GM12878 (cell line): Measurements from ENCODE around the gene CXCL12. TPM values are rescaled to one million over a fixed set of nuclear protein-coding genes. Genes with fewer than 3 reads are reported as not detected.

Source experiments
- ATAC-seq: fragments of 200-7000 bp; cut with Tn5 transposase; 3 replicates; pipeline ENCODE4 v1.9.1; 2020; ENCODE audit warnings: mild to moderate bottlenecking, moderate library complexity
- BruUV-seq: library from RNA; stranded (reverse); fragments of 400-500 nt; replicated peaks from 2 replicates; lab custom pipeline; 2021; lab: Mats Ljungman, UMichigan
- CTCF ChIA-PET: fragments of 300-600 bp; sonication (Branson Sonifier 250); formaldehyde crosslinking; extraction: SDS; loops from one replicate; lab custom pipeline; 2021; ENCODE audit warnings: inconsistent platforms; lab: Yijun Ruan, JAX
- POLR2A ChIA-PET: fragments of 350-600 bp; formaldehyde crosslinking; extraction: SDS; loops from one replicate; lab custom pipeline; 2021; ENCODE audit warnings: inconsistent platforms; lab: Charles Lee
- RAD21 ChIA-PET: fragments of 300-600 bp; sonication (Branson Sonifier 250); formaldehyde crosslinking; loops from one replicate; lab custom pipeline; 2023; ENCODE audit warnings: antibody characterized with exemption; ENCODE audit not compliant: unreplicated experiment; lab: Charles Lee
- SMC1A ChIA-PET: fragments of 300-600 bp; sonication (Branson Sonifier 250); formaldehyde crosslinking; loops from one replicate; lab custom pipeline; 2023; ENCODE audit not compliant: unreplicated experiment, uncharacterized antibody; lab: Charles Lee
- DNase-seq: peaks from one replicate; pipeline ENCODE4 v3.0.0-alpha.2; 2011; ENCODE audit warnings: low read depth, low spot score
- FAIRE-seq: peaks from 3 replicates; lab custom pipeline; 2011; peaks lifted over from hg19 to GRCh38; lab: Jason Lieb, UNC
- H2AFZ ChIP-seq: 2 replicates; pipeline ENCODE4 v1.6.0; 2011; ENCODE audit warnings: low read depth, low read length, control low read depth; ENCODE audit not compliant: control insufficient read depth
- H3K27ac ChIP-seq: 2 replicates; pipeline ENCODE4 v1.5.1; 2011; ENCODE audit warnings: control low read depth; ENCODE audit not compliant: control insufficient read depth, insufficient read depth
- H3K27me3 ChIP-seq, 2 experiments: replicated peaks in 1 of 2; 2 replicates each; pipeline versions ENCODE4 v1.6.0 to v1.6.1; 2011; ENCODE audit warnings: low read length in 1 of 2; ENCODE audit not compliant: control insufficient read depth in 2 of 2, insufficient read depth in 2 of 2
- H3K36me3 ChIP-seq, 2 experiments: 2 replicates each; pipeline ENCODE4 v1.5.1; 2011; ENCODE audit warnings: low read length in 1 of 2; ENCODE audit not compliant: control insufficient read depth in 2 of 2, insufficient read depth in 2 of 2
- H3K4me1 ChIP-seq: 2 replicates; pipeline ENCODE4 v1.6.1; 2011; ENCODE audit warnings: mild to moderate bottlenecking, low read length, moderate library complexity, mixed read lengths; ENCODE audit not compliant: control insufficient read depth, insufficient read depth
- H3K4me2 ChIP-seq: 2 replicates; pipeline ENCODE4 v1.6.0; 2011; ENCODE audit warnings: control low read depth; ENCODE audit not compliant: control insufficient read depth, insufficient read depth
- H3K4me3 ChIP-seq: fragments of 200-600 bp; sonication (generic); 2 replicates; pipeline ENCODE4 v1.5.1; 2016
- H3K79me2 ChIP-seq: 2 replicates; pipeline ENCODE4 v1.6.0; 2011; ENCODE audit warnings: low read length; ENCODE audit not compliant: control insufficient read depth, insufficient read depth
- H3K9ac ChIP-seq: 2 replicates; pipeline ENCODE4 v1.8.0; 2011; ENCODE audit warnings: low read length, control low read depth, mixed read lengths; ENCODE audit not compliant: control insufficient read depth, insufficient read depth
- H3K9me3 ChIP-seq: replicated peaks from 3 replicates; pipeline ENCODE4 v1.5.1; 2011; ENCODE audit warnings: mild to moderate bottlenecking, low read length; ENCODE audit not compliant: control insufficient read depth, insufficient read depth
- H4K20me1 ChIP-seq: 2 replicates; pipeline ENCODE4 v1.6.0; 2011; ENCODE audit not compliant: control insufficient read depth, insufficient read depth
- CHD1 ChIP-seq: IDR thresholded peaks from 2 replicates; pipeline ENCODE4 v1.6.1; 2012; ENCODE audit warnings: low read depth, low read length, improper control_type of control experiment
- IRF4 ChIP-seq: IDR thresholded peaks from 2 replicates; pipeline ENCODE4 v1.6.1; 2011; ENCODE audit warnings: low read depth, low read length
- KAT2A ChIP-seq: conservative IDR thresholded peaks from 2 replicates; pipeline ENCODE4 v1.6.1; 2011; ENCODE audit warnings: low read depth, low read length; ENCODE audit not compliant: control insufficient read depth
- MEF2B ChIP-seq: fragments of 450-650 bp; IDR thresholded peaks from 2 replicates; pipeline ENCODE4 v1.6.1; 2018; ENCODE audit warnings: mild to moderate bottlenecking, moderate library complexity; ENCODE audit not compliant: partially characterized antibody, poor library complexity, severe bottlenecking
- NFIC ChIP-seq: IDR thresholded peaks from 2 replicates; pipeline ENCODE4 v1.6.1; 2012; ENCODE audit warnings: low read depth, mild to moderate bottlenecking, inconsistent platforms, low read length, moderate library complexity
- POU2F2 ChIP-seq: IDR thresholded peaks from 3 replicates; pipeline ENCODE4 v1.6.1; 2011; ENCODE audit warnings: low read depth, mild to moderate bottlenecking, low read length, borderline replicate concordance
- RELA ChIP-seq: fragments of 450-650 bp; IDR thresholded peaks from 2 replicates; pipeline ENCODE4 v1.8.0; 2014; ENCODE audit warnings: borderline replicate concordance; ENCODE audit not compliant: partially characterized antibody
- RFX5 ChIP-seq: IDR thresholded peaks from 2 replicates; pipeline ENCODE4 v1.6.1; 2011; ENCODE audit warnings: low read depth, low read length, improper control_type of control experiment
- SMARCA5 ChIP-seq: fragments of 450-650 bp; IDR thresholded peaks from 2 replicates; pipeline ENCODE4 v1.6.1; 2017; ENCODE audit warnings: mild to moderate bottlenecking
- SREBF2 ChIP-seq: IDR thresholded peaks from 2 replicates; pipeline ENCODE4 v1.6.1; 2012; ENCODE audit warnings: mild to moderate bottlenecking, low read length
- STAT1 ChIP-seq: fragments of 450-650 bp; conservative IDR thresholded peaks from 2 replicates; pipeline ENCODE4 v1.6.1; 2014; ENCODE audit warnings: antibody characterized with exemption, mild to moderate bottlenecking
- WGBS: methylation state at CpG from one replicate; pipeline ENCODE4 v1.1.6; 2016; ENCODE audit warnings: low lambda C conversion rate; ENCODE audit not compliant: insufficient replicate concordance, insufficient coverage; ENCODE audit errors: missing lambda C conversion rate; 5-methylcytosine and 5-hydroxymethylcytosine counted together
- in situ Hi-C: fragments of 300-500 bp; cut with MboI; formaldehyde crosslinking; loops from 9 replicates; pipeline ENCODE4 v1.14.3; 2018; ENCODE audit warnings: mixed read lengths
- intact Hi-C: fragments of 100-400 bp; cut with micrococcal nuclease; formaldehyde crosslinking; loops from one replicate; pipeline ENCODE4 v1.14.2; 2022; ENCODE audit not compliant: unreplicated experiment
- polyA plus RNA-seq, 11 experiments: library from polyadenylated mRNA; depleted of rRNA in 4 of 11; unstranded in 6 of 11; stranded (reverse) in 5 of 11; fragments of >200 nt; fragmentation: Nextera tagmentation in 4 of 11; fragmentation: Illumina TruSeq in 1 of 11; extraction: Ambion mirVana in 4 of 11; extraction: Trizol in 1 of 11; gene quantifications; 1 replicate in 1 of 11; 2 replicates in 10 of 11; pipeline versions ENCODE4 v1.2.1 to v1.2.3, GENCODE V29; 2011 to 2016; ENCODE audit warnings: inconsistent platforms in 2 of 11, missing spikeins in 2 of 11, low read depth in 1 of 11
- total RNA-seq, 4 experiments: library from RNA; depleted of rRNA in 3 of 4; stranded (reverse); fragments of >200 nt in 3 of 4; fragmentation: Illumina TruSeq in 1 of 4; extraction: Trizol in 1 of 4; gene quantifications; 2 replicates each; pipeline versions ENCODE4 v1.2.1 to v1.2.3, GENCODE V29; 2013 to 2021
- TF ChIP-seq, protein P1 (sequence below): fragments of 450-650 bp; IDR thresholded peaks from 2 replicates; pipeline ENCODE4 v1.6.1; 2014; ENCODE audit warnings: mild to moderate bottlenecking
- TF ChIP-seq, protein P2 (sequence below): fragments of 450-650 bp; conservative IDR thresholded peaks from 2 replicates; pipeline ENCODE4 v1.6.1; 2017; ENCODE audit warnings: mild to moderate bottlenecking, moderate library complexity
- TF ChIP-seq, protein P3 (sequence below): fragments of 450-650 bp; IDR thresholded peaks from 2 replicates; pipeline ENCODE4 v1.6.1; 2018; ENCODE audit warnings: borderline replicate concordance, mild to moderate bottlenecking; ENCODE audit not compliant: partially characterized antibody
- TF ChIP-seq, protein P4 (sequence below): fragments of 450-650 bp; IDR thresholded peaks from 2 replicates; pipeline ENCODE4 v1.6.1; 2016; ENCODE audit warnings: mild to moderate bottlenecking, moderate library complexity, borderline replicate concordance

Gene CXCL12
- total and polyA plus RNA-seq, 10 of the 15 experiments (the other 5 are each of a cell fraction or from before 2014, with no cell fraction given) = 0.03 to 4.5 (median 0.53) TPM

DNA sequence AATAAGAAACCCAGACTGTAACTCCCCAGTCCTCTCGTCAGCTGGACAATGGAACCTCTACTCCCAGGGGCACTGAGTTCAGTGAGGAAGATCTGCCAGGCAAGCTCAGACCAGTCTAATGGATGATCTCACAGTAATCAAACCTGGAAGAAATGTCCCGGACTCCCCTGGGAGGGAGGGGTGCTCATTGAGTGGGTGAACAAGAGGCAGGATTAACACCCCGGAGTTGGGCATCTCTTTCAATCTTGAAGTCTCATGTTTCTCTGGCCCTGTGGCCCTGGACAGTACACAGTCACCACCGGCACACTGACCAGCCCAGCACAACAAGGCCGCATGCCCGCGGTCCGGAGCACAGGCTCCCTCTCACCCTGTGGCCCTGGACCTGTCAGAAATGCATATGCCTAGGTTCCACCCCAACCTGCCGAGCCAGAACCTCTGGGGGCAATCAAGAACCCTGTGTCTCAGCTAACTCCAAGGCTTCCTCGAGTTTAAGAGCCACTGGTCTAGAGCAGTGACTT is 27.8 kb downstream of the CXCL12 start:
- H3K27me3 ChIP-seq = peaks cover 2% of the 10 kb centered on the region in 2 experiments; a peak in 2 of 4 replicates
- WGBS = 43% methylated on average over 10 of the region's 10 CpGs
- SMC1A ChIA-PET = interaction anchor here (0.6 kb wide), 1 partner anchor 44 kb away, joined by 3 read pairs; no protein-coding TSS in a partner anchor
- BruUV-seq = no TSS peak
- H2AFZ ChIP-seq = no peak overlapping the region
- no peak overlapping the region for H3K4me2 ChIP-seq
- TF ChIP-seq, protein P1, sequence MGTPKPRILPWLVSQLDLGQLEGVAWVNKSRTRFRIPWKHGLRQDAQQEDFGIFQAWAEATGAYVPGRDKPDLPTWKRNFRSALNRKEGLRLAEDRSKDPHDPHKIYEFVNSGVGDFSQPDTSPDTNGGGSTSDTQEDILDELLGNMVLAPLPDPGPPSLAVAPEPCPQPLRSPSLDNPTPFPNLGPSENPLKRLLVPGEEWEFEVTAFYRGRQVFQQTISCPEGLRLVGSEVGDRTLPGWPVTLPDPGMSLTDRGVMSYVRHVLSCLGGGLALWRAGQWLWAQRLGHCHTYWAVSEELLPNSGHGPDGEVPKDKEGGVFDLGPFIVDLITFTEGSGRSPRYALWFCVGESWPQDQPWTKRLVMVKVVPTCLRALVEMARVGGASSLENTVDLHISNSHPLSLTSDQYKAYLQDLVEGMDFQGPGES = no peak
- TF ChIP-seq, protein P2, sequence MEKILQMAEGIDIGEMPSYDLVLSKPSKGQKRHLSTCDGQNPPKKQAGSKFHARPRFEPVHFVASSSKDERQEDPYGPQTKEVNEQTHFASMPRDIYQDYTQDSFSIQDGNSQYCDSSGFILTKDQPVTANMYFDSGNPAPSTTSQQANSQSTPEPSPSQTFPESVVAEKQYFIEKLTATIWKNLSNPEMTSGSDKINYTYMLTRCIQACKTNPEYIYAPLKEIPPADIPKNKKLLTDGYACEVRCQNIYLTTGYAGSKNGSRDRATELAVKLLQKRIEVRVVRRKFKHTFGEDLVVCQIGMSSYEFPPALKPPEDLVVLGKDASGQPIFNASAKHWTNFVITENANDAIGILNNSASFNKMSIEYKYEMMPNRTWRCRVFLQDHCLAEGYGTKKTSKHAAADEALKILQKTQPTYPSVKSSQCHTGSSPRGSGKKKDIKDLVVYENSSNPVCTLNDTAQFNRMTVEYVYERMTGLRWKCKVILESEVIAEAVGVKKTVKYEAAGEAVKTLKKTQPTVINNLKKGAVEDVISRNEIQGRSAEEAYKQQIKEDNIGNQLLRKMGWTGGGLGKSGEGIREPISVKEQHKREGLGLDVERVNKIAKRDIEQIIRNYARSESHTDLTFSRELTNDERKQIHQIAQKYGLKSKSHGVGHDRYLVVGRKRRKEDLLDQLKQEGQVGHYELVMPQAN = no peak
- no peak for TF ChIP-seq MEF2B
- TF ChIP-seq, protein P3, sequence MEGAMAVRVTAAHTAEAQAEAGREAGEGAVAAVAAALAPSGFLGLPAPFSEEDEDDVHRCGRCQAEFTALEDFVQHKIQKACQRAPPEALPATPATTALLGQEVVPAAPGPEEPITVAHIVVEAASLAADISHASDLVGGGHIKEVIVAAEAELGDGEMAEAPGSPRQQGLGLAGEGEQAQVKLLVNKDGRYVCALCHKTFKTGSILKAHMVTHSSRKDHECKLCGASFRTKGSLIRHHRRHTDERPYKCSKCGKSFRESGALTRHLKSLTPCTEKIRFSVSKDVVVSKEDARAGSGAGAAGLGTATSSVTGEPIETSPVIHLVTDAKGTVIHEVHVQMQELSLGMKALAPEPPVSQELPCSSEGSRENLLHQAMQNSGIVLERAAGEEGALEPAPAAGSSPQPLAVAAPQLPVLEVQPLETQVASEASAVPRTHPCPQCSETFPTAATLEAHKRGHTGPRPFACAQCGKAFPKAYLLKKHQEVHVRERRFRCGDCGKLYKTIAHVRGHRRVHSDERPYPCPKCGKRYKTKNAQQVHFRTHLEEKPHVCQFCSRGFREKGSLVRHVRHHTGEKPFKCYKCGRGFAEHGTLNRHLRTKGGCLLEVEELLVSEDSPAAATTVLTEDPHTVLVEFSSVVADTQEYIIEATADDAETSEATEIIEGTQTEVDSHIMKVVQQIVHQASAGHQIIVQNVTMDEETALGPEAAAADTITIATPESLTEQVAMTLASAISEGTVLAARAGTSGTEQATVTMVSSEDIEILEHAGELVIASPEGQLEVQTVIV = no peak
- no peak for TF ChIP-seq KAT2A
- TF ChIP-seq, protein P4, sequence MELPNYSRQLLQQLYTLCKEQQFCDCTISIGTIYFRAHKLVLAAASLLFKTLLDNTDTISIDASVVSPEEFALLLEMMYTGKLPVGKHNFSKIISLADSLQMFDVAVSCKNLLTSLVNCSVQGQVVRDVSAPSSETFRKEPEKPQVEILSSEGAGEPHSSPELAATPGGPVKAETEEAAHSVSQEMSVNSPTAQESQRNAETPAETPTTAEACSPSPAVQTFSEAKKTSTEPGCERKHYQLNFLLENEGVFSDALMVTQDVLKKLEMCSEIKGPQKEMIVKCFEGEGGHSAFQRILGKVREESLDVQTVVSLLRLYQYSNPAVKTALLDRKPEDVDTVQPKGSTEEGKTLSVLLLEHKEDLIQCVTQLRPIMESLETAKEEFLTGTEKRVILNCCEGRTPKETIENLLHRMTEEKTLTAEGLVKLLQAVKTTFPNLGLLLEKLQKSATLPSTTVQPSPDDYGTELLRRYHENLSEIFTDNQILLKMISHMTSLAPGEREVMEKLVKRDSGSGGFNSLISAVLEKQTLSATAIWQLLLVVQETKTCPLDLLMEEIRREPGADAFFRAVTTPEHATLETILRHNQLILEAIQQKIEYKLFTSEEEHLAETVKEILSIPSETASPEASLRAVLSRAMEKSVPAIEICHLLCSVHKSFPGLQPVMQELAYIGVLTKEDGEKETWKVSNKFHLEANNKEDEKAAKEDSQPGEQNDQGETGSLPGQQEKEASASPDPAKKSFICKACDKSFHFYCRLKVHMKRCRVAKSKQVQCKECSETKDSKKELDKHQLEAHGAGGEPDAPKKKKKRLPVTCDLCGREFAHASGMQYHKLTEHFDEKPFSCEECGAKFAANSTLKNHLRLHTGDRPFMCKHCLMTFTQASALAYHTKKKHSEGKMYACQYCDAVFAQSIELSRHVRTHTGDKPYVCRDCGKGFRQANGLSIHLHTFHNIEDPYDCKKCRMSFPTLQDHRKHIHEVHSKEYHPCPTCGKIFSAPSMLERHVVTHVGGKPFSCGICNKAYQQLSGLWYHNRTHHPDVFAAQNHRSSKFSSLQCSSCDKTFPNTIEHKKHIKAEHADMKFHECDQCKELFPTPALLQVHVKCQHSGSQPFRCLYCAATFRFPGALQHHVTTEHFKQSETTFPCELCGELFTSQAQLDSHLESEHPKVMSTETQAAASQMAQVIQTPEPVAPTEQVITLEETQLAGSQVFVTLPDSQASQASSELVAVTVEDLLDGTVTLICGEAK = no peak
- no peak for TF ChIP-seq RELA
- no peak for TF ChIP-seq POU2F2
- TF ChIP-seq NFIC = no peak
- TF ChIP-seq SMARCA5 = no peak
- no peak for TF ChIP-seq RFX5
- no peak for TF ChIP-seq STAT1
- TF ChIP-seq CHD1 = no peak
- TF ChIP-seq IRF4 = no peak
- TF ChIP-seq SREBF2 = no peak
- FAIRE-seq (no peak), ATAC-seq (no peak), DNase-seq (no peak)
- CTCF ChIA-PET = interaction anchor here (1.5 kb wide), 1 partner anchor 145 kb away, joined by 3 read pairs; no protein-coding TSS in a partner anchor
- H3K79me2 ChIP-seq = no peaks in the 10 kb centered on the region
- intact Hi-C loops = no loop called here
- no peak overlapping the region for H3K9ac ChIP-seq
- in situ Hi-C loops = no loop called here
- no peaks in the 10 kb centered on the region for H4K20me1 ChIP-seq
- H3K4me1 ChIP-seq = no peaks in the 10 kb centered on the region
- H3K27ac ChIP-seq = no peak overlapping the region
- no peaks in the 10 kb centered on the region for H3K36me3 ChIP-seq
- H3K4me3 ChIP-seq = no peak overlapping the region
- H3K9me3 ChIP-seq = no peaks in the 10 kb centered on the region
- RAD21 ChIA-PET = no interaction called here
- POLR2A ChIA-PET = no interaction called here
